GM12801 (cell line): Measurements from ENCODE around the gene EXOC2.

ENCODE experiments used
- TF ChIP-seq, protein P1 (sequence below): IDR thresholded peaks from one replicate; pipeline ENCODE4 v1.5.1; 2011; ENCODE audit warnings: control low read depth; ENCODE audit not compliant: insufficient read length; ENCODE audit errors: extremely low read depth

EXOC2 gene

DNA sequence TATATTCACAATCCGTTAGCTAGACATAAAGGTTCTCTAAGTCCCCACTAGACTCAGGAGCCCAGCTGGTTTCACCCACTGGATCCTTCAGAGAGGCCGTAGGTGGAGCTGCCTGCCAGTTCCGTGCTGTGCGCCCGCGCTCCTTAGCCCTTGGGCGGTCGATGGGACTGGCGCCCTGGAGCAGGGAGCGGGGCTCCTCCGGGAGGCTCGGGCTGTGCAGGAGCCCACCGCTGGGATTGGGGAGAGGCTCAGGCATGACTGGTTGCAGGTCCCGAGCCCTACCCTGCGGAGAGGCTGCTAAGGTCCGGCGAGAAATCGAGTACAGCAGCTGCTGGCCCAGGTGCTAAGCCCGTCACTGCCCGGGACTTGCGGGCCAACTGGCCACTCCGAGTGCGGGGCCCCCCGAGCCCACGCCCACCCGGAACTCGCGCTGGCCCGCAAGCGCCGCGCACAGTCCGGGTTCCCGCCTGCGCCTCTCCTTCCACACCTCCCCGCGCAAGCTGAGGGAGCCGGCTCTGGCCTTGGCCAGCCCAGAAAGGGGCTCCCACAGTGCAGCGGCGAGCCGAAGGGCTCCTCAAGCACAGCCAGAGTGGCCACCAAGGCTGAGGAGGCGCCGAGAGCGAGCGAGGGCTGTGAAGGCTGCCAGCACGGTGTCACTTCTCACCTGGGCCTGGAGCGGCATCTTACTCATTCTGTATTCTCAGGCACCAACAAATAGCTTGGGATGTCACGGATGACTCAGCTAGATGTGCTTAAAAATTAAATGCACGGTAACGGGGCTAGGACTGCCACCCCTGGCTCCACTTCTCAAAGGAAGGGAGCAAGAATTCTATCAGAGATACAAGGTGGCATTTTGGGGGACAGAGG lies 257.3 kb downstream of the EXOC2 start:
- TF ChIP-seq, protein P1, sequence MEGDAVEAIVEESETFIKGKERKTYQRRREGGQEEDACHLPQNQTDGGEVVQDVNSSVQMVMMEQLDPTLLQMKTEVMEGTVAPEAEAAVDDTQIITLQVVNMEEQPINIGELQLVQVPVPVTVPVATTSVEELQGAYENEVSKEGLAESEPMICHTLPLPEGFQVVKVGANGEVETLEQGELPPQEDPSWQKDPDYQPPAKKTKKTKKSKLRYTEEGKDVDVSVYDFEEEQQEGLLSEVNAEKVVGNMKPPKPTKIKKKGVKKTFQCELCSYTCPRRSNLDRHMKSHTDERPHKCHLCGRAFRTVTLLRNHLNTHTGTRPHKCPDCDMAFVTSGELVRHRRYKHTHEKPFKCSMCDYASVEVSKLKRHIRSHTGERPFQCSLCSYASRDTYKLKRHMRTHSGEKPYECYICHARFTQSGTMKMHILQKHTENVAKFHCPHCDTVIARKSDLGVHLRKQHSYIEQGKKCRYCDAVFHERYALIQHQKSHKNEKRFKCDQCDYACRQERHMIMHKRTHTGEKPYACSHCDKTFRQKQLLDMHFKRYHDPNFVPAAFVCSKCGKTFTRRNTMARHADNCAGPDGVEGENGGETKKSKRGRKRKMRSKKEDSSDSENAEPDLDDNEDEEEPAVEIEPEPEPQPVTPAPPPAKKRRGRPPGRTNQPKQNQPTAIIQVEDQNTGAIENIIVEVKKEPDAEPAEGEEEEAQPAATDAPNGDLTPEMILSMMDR, result no peak
